H1 (cell line): ENCODE results near the gene PAN2.

ENCODE experiments used
- CTCF ChIP-seq, 3 experiments: IDR thresholded peaks; 1 replicate in 2 of 3; 2 replicates in 1 of 3; pipeline versions ENCODE4 v1.5.1 to v1.6.1; 2011; ENCODE audit warnings: low read length in 3 of 3, mild to moderate bottlenecking in 3 of 3, inconsistent platforms in 2 of 3, low read depth in 1 of 3, moderate library complexity in 1 of 3; ENCODE audit not compliant: insufficient read depth in 1 of 3; ENCODE audit errors: control extremely low read depth in 1 of 3
- EP300 ChIP-seq, 2 experiments: IDR thresholded peaks; 1 replicate in 1 of 2; 2 replicates in 1 of 2; pipeline ENCODE4 v1.6.1; 2011 to 2012; ENCODE audit warnings: low read depth in 2 of 2, low read length in 2 of 2, mild to moderate bottlenecking in 2 of 2, borderline replicate concordance in 1 of 2, inconsistent platforms in 1 of 2, moderate library complexity in 1 of 2

- TF ChIP-seq CTCF (IDR thresholded peaks at IDR 0.05; ENCODE audit: control extremely low read depth in 1 of 3, insufficient read depth in 1 of 3, low read depth in 1 of 3, low read length in 3 of 3) = peak; percentile 41 to 71 (median 70)
- no peak for TF ChIP-seq EP300 (IDR thresholded peaks at IDR 0.05; ENCODE audit: borderline replicate concordance in 1 of 2, low read depth in 2 of 2, low read length in 2 of 2)
These were observed 66.9 kb downstream of the PAN2 start, which contains the start of gene COQ10A for GRCh38 chr12:56266693-56267442.
